ENCODE data around the gene ERICH6. TPM values are rescaled to one million over a fixed set of nuclear protein-coding genes. Genes with fewer than 3 reads are reported as not detected.

ERICH6 gene
- total RNA-seq, 1 donor from 2014 or later: not detected

- DNase-seq: no peak
These were observed 91.2 kb downstream of the ERICH6 start for GRCh38 chr3:150612494-150612893.

- no peak for DNase-seq
These were observed 92.1 kb downstream of the ERICH6 start for GRCh38 chr3:150611666-150612065.

- DNase-seq: no peak
These were observed 92.9 kb downstream of the ERICH6 start for GRCh38 chr3:150610785-150611184.

- no peak for DNase-seq
These were observed 93.7 kb downstream of the ERICH6 start for GRCh38 chr3:150609988-150610387.

Other genes with a start within 250 kb of the ERICH6 start
- 169 and 248 TPM in 2 replicates for gene SERP1, start 157.4 kb downstream of the ERICH6 start, total RNA-seq
- gene EIF2A, start 157.1 kb downstream of the ERICH6 start, total RNA-seq: 272 and 304 TPM in 2 replicates
- 151 and 153 TPM in 2 replicates for gene SELENOT, start 100.6 kb downstream of the ERICH6 start, total RNA-seq
- gene SIAH2, start 59.2 kb upstream of the ERICH6 start, total RNA-seq: 26.9 and 31.2 TPM in 2 replicates
- gene MINDY4B, start 201.5 kb upstream of the ERICH6 start, total RNA-seq: not detected in 2 replicates

Measured in dermis blood vessel endothelial cell (primary cell).